Adrenal gland (tissue), 5 donors: Measurements from ENCODE around the gene RAVER2.

Experiments used
- CTCF ChIP-seq, 6 experiments: fragments of 450-650 bp in 4 of 6; fragments of 200-600 bp in 2 of 6; sonication (generic) in 1 of 6; IDR thresholded peaks; 1 replicate in 5 of 6; 2 replicates in 1 of 6; pipeline versions ENCODE4 v1.5.1 to v1.8.0; 2016 to 2021; ENCODE audit warnings: antibody characterized with exemption in 6 of 6, mild to moderate bottlenecking in 2 of 6, moderate library complexity in 1 of 6
- POLR2A ChIP-seq, 2 donors: fragments of 450-650 bp; IDR thresholded peaks; one replicate each; pipeline ENCODE4 v1.6.1; 2017; ENCODE audit warnings: antibody characterized with exemption in 2 of 2, mild to moderate bottlenecking in 2 of 2, moderate library complexity in 1 of 2
- donor health status: DM: no; HTN: no; CAD: no.

GRCh38 chr1:64798872-64799271, 54.0 kb downstream of the RAVER2 start:
- TF ChIP-seq CTCF (IDR thresholded peaks at IDR 0.05): no peak
- no peak for TF ChIP-seq POLR2A (IDR thresholded peaks at IDR 0.05)
